HEK293 (cell line): Measurements from ENCODE around the gene ERFE.

Experiments used
- HOXA7 ChIP-seq: sonication (generic); formaldehyde crosslinking; IDR thresholded peaks from 2 replicates; pipeline ENCODE4 v1.8.1; 2022; ENCODE audit warnings: missing genetic modification reagents, borderline replicate concordance
- MEIS1 ChIP-seq: sonication (generic); formaldehyde crosslinking; IDR thresholded peaks from 2 replicates; pipeline ENCODE4 v1.8.1; 2022; ENCODE audit warnings: missing genetic modification reagents, mild to moderate bottlenecking, borderline replicate concordance
- PRDM1 ChIP-seq: fragments of 450-650 bp; formaldehyde crosslinking; IDR thresholded peaks from 2 replicates; pipeline ENCODE4; 2016; ENCODE audit warnings: missing biosample characterization, missing genetic modification characterization
- PRDM2 ChIP-seq: fragments of 450-650 bp; formaldehyde crosslinking; IDR thresholded peaks from 2 replicates; pipeline ENCODE4 v1.5.1; 2016; ENCODE audit warnings: missing biosample characterization, missing genetic modification characterization, borderline replicate concordance
- SP2 ChIP-seq: fragments of 450-650 bp; formaldehyde crosslinking; IDR thresholded peaks from 2 replicates; pipeline ENCODE4 v1.5.1; 2016; ENCODE audit warnings: missing biosample characterization, missing genetic modification characterization
- TRIM28 ChIP-seq: IDR thresholded peaks from 2 replicates; pipeline ENCODE4 v1.6.1; 2011; ENCODE audit warnings: low read length, control low read depth, borderline replicate concordance
- ZBTB10 ChIP-seq: fragments of 450-650 bp; formaldehyde crosslinking; IDR thresholded peaks from 2 replicates; pipeline ENCODE4 v1.5.1; 2016; ENCODE audit warnings: missing biosample characterization, missing genetic modification characterization
- ZBTB49 ChIP-seq: fragments of 450-650 bp; formaldehyde crosslinking; IDR thresholded peaks from 2 replicates; pipeline ENCODE4 v1.5.1; 2016; ENCODE audit warnings: missing biosample characterization, missing genetic modification characterization, low read depth
- ZFHX2 ChIP-seq: fragments of 450-650 bp; formaldehyde crosslinking; conservative IDR thresholded peaks from 2 replicates; pipeline ENCODE4 v1.5.1; 2016; ENCODE audit warnings: missing biosample characterization, missing genetic modification characterization
- ZFP3 ChIP-seq: fragments of 450-650 bp; formaldehyde crosslinking; IDR thresholded peaks from 2 replicates; pipeline ENCODE4 v1.5.1; 2016; ENCODE audit warnings: low read depth, missing biosample characterization, missing genetic modification characterization
- ZNF121 ChIP-seq: fragments of 450-650 bp; formaldehyde crosslinking; IDR thresholded peaks from 2 replicates; pipeline ENCODE4 v1.5.1; 2016; ENCODE audit warnings: missing biosample characterization, missing genetic modification characterization
- ZNF138 ChIP-seq: fragments of 450-650 bp; formaldehyde crosslinking; IDR thresholded peaks from 2 replicates; pipeline ENCODE4 v1.5.1; 2016; ENCODE audit warnings: missing biosample characterization, missing genetic modification characterization, borderline replicate concordance
- ZNF174 ChIP-seq: fragments of 450-650 bp; formaldehyde crosslinking; IDR thresholded peaks from 2 replicates; pipeline ENCODE4 v1.5.0; 2017; ENCODE audit warnings: missing biosample characterization, mild to moderate bottlenecking, missing genetic modification characterization
- ZNF221 ChIP-seq: fragments of 450-650 bp; formaldehyde crosslinking; IDR thresholded peaks from 2 replicates; pipeline ENCODE4 v1.5.1; 2017; ENCODE audit warnings: missing biosample characterization, missing genetic modification characterization, borderline replicate concordance
- ZNF280D ChIP-seq: fragments of 450-650 bp; formaldehyde crosslinking; IDR thresholded peaks from 2 replicates; pipeline ENCODE4 v1.5.1; 2016; ENCODE audit warnings: missing biosample characterization, missing genetic modification characterization
- ZNF362 ChIP-seq: fragments of 450-650 bp; formaldehyde crosslinking; IDR thresholded peaks from 2 replicates; pipeline ENCODE4 v1.5.1; 2016; ENCODE audit warnings: missing biosample characterization, missing genetic modification characterization
- ZNF404 ChIP-seq: fragments of 450-650 bp; formaldehyde crosslinking; IDR thresholded peaks from 2 replicates; pipeline ENCODE4 v1.5.1; 2017; ENCODE audit warnings: missing biosample characterization, missing genetic modification characterization
- ZNF416 ChIP-seq: fragments of 450-650 bp; formaldehyde crosslinking; IDR thresholded peaks from 2 replicates; pipeline ENCODE4 v1.5.1; 2016; ENCODE audit warnings: missing biosample characterization, missing genetic modification characterization
- ZNF548 ChIP-seq: fragments of 450-650 bp; formaldehyde crosslinking; IDR thresholded peaks from 2 replicates; pipeline ENCODE4 v1.5.1; 2016; ENCODE audit warnings: missing biosample characterization, missing genetic modification characterization
- ZNF555 ChIP-seq: fragments of 450-650 bp; formaldehyde crosslinking; conservative IDR thresholded peaks from 2 replicates; pipeline ENCODE4 v1.5.1; 2017; ENCODE audit warnings: missing biosample characterization, mild to moderate bottlenecking, missing genetic modification characterization, inconsistent platforms
- ZNF571 ChIP-seq: fragments of 450-650 bp; formaldehyde crosslinking; IDR thresholded peaks from 2 replicates; pipeline ENCODE4 v1.5.0; 2017; ENCODE audit warnings: missing biosample characterization, missing genetic modification characterization
- ZNF658 ChIP-seq: fragments of 450-650 bp; formaldehyde crosslinking; IDR thresholded peaks from 2 replicates; pipeline ENCODE4; 2016; ENCODE audit warnings: missing biosample characterization, missing genetic modification characterization
- ZNF76 ChIP-seq: fragments of 450-650 bp; formaldehyde crosslinking; IDR thresholded peaks from 2 replicates; pipeline ENCODE4; 2016; ENCODE audit warnings: low read depth, missing biosample characterization, missing genetic modification characterization, borderline replicate concordance
- ZNF768 ChIP-seq: fragments of 450-650 bp; formaldehyde crosslinking; IDR thresholded peaks from 2 replicates; pipeline ENCODE4 v1.5.1; 2018; ENCODE audit warnings: missing biosample characterization, mild to moderate bottlenecking, missing genetic modification characterization
- ZNF837 ChIP-seq: fragments of 450-650 bp; formaldehyde crosslinking; IDR thresholded peaks from 2 replicates; pipeline ENCODE4 v1.5.1; 2016; ENCODE audit warnings: missing biosample characterization, missing genetic modification characterization
- ZSCAN16 ChIP-seq: fragments of 450-650 bp; formaldehyde crosslinking; IDR thresholded peaks from 2 replicates; pipeline ENCODE4 v1.5.1; 2016; ENCODE audit warnings: missing biosample characterization, missing genetic modification characterization

ERFE gene

GRCh38 chr2:238169048-238169707 is 10.4 kb downstream of the ERFE start (continued):
- no peak for TF ChIP-seq ZNF280D (tag by site-specific recombination)
- TF ChIP-seq ZNF174 (tag by site-specific recombination), result no peak
- no peak for TF ChIP-seq ZNF555 (tag by site-specific recombination)
- TF ChIP-seq ZNF548, result no peak
- TF ChIP-seq PRDM1, result no peak
- TF ChIP-seq ZNF658 (tag by site-specific recombination), result no peak
- no peak for TF ChIP-seq ZNF837 (tag by site-specific recombination)
- TF ChIP-seq SP2 (tag by site-specific recombination), result peak; percentile 37
- no peak for TF ChIP-seq ZNF362 (tag by site-specific recombination)
- TF ChIP-seq ZNF404 (tag by site-specific recombination), result no peak
- TF ChIP-seq ZNF768 (tag by site-specific recombination), result no peak
- no peak for TF ChIP-seq HOXA7
- TF ChIP-seq ZNF416 (tag by site-specific recombination), result no peak
- no peak for TF ChIP-seq ZBTB10 (tag by site-specific recombination)
- TF ChIP-seq ZNF571, result no peak
- no peak for TF ChIP-seq ZNF138 (tag by site-specific recombination)
- no peak for TF ChIP-seq ZNF121 (tag by site-specific recombination)
- no peak for TF ChIP-seq ZSCAN16 (tag by site-specific recombination)
- TF ChIP-seq ZFHX2 (tag by site-specific recombination), result peak; percentile 33; the same call in 1 of the 2 replicates
- TF ChIP-seq PRDM2, result no peak
- TF ChIP-seq ZFP3, result no peak
- no peak for TF ChIP-seq MEIS1
- no peak for TF ChIP-seq ZNF221 (tag by site-specific recombination)
- no peak for TF ChIP-seq TRIM28
- TF ChIP-seq ZBTB49, result no peak
- TF ChIP-seq ZNF76 (tag by site-specific recombination), result no peak
